Measurements from ENCODE around the gene BNC2.

BNC2 gene

GRCh38 chr9:16664211-16664610 lies 206.3 kb downstream of the BNC2 start:
- DNase-seq, result no peak

GRCh38 chr9:16661816-16662215 lies 208.7 kb downstream of the BNC2 start:
- no peak for DNase-seq

GRCh38 chr9:16659096-16659495 lies 211.4 kb downstream of the BNC2 start:
- no peak for DNase-seq

GRCh38 chr9:16656432-16657169 lies 213.9 kb downstream of the BNC2 start:
- DNase-seq, result no peak

DNA sequence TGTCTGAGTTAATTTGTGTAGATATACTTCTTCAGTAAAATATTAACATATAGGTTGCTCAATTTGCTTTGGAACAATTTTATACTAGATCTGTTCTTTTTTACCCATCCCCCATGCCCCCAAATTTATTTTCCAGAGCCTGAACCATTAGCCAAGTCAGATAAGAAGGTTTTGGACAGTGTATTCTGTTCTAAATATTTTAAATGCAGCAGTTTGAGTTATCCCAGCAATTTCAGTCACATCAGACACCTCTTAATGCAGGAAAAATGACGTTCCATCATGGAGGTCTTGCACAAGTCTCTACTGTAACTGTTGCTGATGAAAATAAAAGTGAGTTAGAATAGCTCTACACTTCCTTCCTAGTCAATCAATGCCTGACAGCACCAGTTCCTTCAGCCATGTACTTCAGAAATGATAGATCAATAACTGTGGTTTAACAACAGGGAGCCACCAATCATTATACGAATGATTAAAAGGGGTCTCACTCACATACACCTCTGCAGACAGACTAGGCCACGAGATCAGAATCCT lies 215.8 kb downstream of the BNC2 start:
- no peak for DNase-seq

GRCh38 chr9:16653491-16654399 lies 216.7 kb downstream of the BNC2 start:
- DNase-seq, result no peak

- no peak for DNase-seq
Observed at GRCh38 chr9:16652582-16652981, 217.9 kb downstream of the BNC2 start.

DNA sequence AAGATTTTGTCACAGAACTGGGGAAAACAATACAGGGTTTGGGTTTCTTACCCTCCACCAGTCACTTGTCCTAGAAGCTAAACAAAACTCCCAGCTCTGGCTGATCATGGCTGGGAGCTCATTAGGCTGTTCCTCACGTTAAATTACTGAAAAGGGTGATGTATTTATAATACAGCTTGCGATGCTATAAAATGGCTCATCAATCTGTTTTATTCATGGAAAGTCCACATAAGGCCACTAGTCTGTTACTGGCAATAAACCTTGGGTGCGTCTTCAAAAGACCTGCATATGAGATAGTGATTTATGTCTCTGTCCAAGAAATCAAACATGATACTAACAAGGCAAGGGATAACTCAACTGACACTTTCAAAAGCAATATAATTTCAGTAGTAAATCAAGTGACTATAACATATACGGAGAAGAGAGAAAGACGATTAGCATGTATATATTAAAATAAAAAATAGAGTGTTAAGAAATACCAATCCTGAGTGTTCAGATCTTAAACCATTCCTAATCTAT lies 219.0 kb downstream of the BNC2 start:
- no peak for DNase-seq

DNA sequence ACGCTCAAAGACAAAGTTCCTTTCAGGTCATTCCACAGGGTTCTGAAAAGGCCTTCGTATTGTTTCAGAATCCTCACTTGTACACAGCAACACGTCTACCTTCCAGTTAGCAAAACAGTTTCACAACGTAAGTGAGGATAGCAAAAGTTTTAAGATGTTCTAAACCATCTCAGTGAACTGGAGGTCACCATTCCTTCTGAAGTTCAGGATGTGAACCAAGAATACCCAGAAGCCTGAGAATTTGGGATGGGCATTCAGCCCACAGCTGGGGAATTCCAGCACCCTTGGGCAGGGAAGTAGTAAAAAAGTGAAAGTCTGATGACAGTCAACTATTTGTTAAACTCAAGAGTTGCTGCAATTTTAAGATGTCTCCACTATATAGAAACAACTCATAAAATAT lies 224.5 kb downstream of the BNC2 start:
- DNase-seq, result no peak

- no peak for DNase-seq
Observed at GRCh38 chr9:16642421-16643109, 227.9 kb downstream of the BNC2 start.

GRCh38 chr9:16640649-16641048 lies 229.8 kb downstream of the BNC2 start:
- DNase-seq, result no peak

GRCh38 chr9:16639644-16640043 lies 230.8 kb downstream of the BNC2 start:
- no peak for DNase-seq

DNA sequence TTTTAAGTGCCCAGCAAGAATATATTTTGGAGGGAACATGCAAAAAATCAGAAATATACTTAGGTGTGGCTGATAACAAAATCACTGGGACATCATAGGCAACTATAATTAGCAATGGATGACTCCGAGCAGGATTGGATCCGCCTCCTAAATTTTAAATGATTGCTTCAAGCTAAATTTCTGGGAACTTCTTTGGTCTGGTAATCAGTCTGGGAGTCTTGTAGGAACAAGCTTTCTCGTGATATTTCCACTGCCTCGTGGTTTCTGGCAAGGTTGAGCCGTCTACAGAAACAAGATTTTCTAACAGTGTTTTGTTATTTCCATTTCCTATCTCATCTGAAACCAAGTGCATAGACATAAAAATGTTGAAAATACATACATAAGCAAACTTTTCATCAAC lies 232.6 kb downstream of the BNC2 start:
- no peak for DNase-seq

DNA sequence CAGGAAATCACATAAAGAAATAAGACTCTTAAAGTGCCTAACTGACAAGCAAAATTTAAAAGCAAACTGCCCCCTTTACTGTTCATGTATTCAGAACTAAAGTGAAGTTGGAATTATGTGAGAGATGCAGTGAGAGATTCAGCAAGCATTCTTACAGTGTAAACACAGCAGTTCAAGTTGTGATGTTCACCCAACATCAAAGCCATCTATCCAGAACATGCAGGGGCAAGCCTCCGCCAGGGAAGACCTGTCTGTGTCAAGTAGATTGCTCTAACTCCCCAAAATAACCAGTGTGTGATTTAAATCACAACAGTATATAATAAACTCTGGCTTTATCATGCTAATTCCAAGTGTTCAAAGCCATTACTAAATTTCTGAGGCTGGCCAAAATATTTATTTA lies 233.3 kb downstream of the BNC2 start:
- DNase-seq, result no peak

- no peak for DNase-seq
Observed at GRCh38 chr9:16633794-16634193, 236.7 kb downstream of the BNC2 start.

DNA sequence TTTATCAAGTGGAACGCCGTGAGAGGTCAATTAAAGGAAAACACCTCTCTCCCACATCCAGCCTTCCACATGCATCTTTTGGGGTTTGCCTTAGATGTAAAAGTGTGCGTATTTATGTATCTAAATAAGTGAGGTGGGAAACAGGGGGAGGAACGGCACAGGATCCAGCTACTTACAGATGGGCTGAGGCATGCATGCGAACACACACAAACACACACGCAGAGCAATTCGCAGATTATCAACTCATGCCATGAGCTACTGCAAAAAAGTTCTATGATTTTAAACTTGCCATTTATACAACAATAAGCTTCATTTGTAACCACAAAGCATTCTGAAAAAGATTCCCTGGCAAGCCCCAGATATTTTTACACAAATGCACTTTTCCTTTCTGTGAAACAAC lies 242.1 kb downstream of the BNC2 start:
- no peak for DNase-seq

- DNase-seq, result peak; percentile 60
Observed at GRCh38 chr9:16627967-16628366, 242.5 kb downstream of the BNC2 start.

- no peak for DNase-seq
Observed at GRCh38 chr9:16627521-16627920, 242.9 kb downstream of the BNC2 start.

DNA sequence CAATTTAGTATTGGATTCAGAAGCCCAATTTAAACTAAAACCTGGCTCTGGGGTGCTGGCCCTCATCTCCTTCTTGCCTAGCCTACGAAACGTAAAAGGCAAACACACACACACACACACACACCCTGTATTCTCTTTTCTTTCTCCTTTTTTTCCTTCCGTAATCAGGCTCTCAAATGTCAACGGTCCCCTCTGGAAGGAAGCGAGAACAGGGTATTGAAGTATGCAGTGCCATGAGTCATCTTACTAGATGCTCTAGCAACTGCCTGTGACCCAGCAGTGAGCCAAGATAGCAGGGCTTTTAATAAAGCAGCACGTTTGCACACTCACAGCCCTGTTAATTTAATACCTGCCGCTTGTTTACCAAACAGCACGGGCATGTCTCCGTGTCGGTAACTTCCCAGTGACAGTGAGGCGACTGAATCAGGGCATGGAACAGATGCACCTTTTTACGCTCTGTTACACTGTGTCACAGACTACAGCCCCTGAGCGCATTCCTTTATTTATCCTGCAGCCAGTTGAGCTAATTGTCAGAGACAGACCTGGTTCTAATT lies 243.8 kb downstream of the BNC2 start:
- DNase-seq, result peak; percentile 77

DNA sequence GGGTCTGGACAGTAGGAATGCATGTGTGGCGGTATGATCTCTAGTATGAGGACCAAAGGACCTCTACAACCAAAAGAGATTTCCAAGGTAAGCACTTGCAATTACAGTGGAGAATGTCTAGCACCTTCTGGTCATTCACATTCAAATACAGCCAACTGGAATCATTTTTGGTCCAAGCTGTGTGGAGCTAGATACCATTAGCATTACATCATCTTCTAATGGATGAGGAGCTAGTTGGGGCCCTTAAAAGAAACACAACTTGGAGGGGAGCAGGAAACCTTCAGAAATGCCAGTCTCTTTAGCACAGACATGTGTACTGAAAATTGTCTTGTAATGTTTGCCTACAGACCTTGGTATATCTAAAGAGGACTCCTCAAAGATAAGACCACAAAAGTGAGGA lies 244.7 kb downstream of the BNC2 start:
- no peak for DNase-seq

DNA sequence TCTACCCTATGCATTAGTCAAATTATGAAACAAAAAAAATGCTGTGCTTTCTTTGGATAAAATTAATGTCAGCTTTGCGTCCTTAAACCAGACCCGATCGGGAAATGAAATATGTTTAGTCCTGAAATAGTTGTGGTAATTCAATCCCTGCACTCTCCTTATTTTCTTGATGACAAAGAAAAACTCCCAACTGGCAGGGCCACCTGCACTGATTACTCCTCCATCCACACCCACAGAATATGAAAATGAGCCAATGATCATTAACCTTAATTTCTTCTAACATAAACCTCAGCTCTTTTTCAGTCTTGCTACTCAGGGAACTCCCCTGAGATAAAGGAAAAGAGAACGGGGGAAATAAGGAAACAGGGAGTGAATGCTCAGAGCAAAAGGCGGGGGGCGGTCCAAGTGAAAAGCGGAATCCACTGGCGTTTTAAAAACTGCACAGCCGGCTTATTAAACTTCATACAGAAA lies 245.3 kb downstream of the BNC2 start:
- DNase-seq, result no peak

- DNase-seq, result no peak
Observed at GRCh38 chr9:16624744-16625117, 245.7 kb downstream of the BNC2 start.

Data from amniotic stem cell (primary cell).